GM18907 (cell line): Measurements from ENCODE around the gene NR0B2.
A peak's percentile ranks its signal among the peaks of the same experiment; 100 is the strongest.
"Not testable (repeated sequence)": the region's sequence is repeated elsewhere in the genome, so short reads cannot be mapped to it uniquely, and the experiment has no call there.

Experiments
- ATAC-seq: cut with Tn5 transposase; IDR thresholded peaks from one replicate; pipeline ENCODE4 v1.9.1; 2021; ENCODE audit warnings: mild to moderate bottlenecking, moderate library complexity; ENCODE audit not compliant: unreplicated experiment

NR0B2 gene

GRCh38 chr1:26894263-26894662, 19.5 kb downstream of the NR0B2 start:
- ATAC-seq = no peak

GRCh38 chr1:26890467-26890796, 23.3 kb downstream of the NR0B2 start:
- peak; percentile 23 for ATAC-seq

GRCh38 chr1:26889551-26890466, 24.0 kb downstream of the NR0B2 start, which contains the start of gene GPN2:
Gene GPN2, minus strand, starts transcription at chr1:26890283. Its CDS starts 187 bp downstream, at chr1:26890096.
- ATAC-seq = peak; percentile 85

- no peak for ATAC-seq
These were observed 25.5 kb downstream of the NR0B2 start for GRCh38 chr1:26888231-26888630.

- ATAC-seq = no peak
These were observed 26.6 kb downstream of the NR0B2 start for GRCh38 chr1:26887125-26887524.

GRCh38 chr1:26882696-26883463, 30.9 kb downstream of the NR0B2 start:
- ATAC-seq = no peak

- ATAC-seq = not testable (repeated sequence)
These were observed 32.2 kb downstream of the NR0B2 start for GRCh38 chr1:26881611-26882010.

GRCh38 chr1:26879793-26880192, 34.0 kb downstream of the NR0B2 start:
- no peak for ATAC-seq

- ATAC-seq = no peak
These were observed 36.4 kb downstream of the NR0B2 start for GRCh38 chr1:26877326-26877725.

GRCh38 chr1:26874896-26875295, 38.9 kb downstream of the NR0B2 start:
- no peak for ATAC-seq

- not testable (repeated sequence) for ATAC-seq
These were observed 40.7 kb downstream of the NR0B2 start for GRCh38 chr1:26873097-26873496.

- ATAC-seq = peak; percentile 89
These were observed 48.9 kb downstream of the NR0B2 start for GRCh38 chr1:26864610-26865480.

- no peak for ATAC-seq
These were observed 50.1 kb downstream of the NR0B2 start for GRCh38 chr1:26863685-26864077.

GRCh38 chr1:26862781-26863684, 50.7 kb downstream of the NR0B2 start, which contains the start of gene SFN:
Gene SFN, plus strand, starts transcription at chr1:26863149. Its CDS starts 64 bp downstream, at chr1:26863213.
- ATAC-seq = no peak

- no peak for ATAC-seq
These were observed 51.8 kb downstream of the NR0B2 start for GRCh38 chr1:26861889-26862378.
